ENCODE results near the gene HSD3B1.

The HSD3B1 gene
- 0 reads per million in 4 experiments for total RNA-seq

DNA sequence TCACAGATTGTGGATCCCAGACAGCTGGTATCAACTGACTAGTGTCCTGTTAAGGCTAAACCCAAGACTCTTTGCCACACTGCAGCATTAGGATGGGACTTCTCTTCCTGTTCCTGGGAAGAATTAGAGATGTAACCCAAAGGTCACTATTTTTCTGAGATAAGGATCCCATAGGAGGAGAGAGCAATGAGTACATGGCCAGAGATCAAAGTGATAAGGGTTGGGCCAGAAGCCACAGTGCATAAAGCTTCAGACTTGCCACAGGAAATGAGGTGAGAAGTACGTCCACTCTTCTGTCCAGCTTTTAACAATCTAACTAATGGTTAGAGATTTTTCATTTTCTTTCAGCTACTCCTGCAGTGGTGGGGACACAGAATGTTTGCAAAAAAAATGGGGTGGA is at the start of gene HSD3B1:
HSD3B1 (plus strand) TSS at position 270 of the 400 bp plus-strand sequence. CDS start 267 bp downstream, outside the sequence.
- DNase-seq: no peak

DNA sequence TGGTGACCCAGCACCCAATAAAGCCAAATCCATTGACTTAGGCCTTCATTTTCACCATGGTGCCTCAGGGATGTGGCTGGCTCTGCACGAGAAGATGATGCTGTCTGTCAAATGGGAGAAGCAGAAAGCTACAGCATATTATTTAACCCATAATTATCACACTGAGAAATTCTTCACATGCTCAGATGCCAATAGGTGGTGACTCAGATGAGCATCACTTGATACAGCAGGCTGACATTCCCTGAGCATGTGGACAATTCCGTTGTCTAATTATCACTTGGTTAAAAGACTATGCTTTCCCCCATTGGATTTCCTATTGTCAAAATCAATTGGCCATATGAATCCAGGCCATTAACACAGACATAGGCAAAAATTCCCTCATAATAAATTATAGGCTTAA is 44.0 kb upstream of the HSD3B1 start:
- DNase-seq: no peak

DNA sequence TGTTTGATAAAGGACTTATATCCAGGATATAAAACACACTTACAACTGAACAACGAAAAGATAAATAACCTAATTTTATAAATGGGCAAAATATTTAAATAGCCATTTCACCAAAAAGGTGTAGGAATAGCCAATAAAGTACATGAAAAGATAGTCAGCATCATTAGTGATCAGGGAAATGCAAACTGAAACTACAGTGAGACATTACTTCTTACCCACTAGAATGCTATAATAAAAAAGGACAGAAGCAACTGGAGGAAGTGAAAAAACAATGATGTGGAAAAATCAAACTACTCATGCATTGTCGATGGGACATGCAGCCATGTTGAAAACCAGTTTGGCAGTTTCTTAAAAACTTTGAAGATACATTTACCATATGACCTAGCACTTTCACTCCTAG is 43.4 kb upstream of the HSD3B1 start:
- no peak for DNase-seq

DNA sequence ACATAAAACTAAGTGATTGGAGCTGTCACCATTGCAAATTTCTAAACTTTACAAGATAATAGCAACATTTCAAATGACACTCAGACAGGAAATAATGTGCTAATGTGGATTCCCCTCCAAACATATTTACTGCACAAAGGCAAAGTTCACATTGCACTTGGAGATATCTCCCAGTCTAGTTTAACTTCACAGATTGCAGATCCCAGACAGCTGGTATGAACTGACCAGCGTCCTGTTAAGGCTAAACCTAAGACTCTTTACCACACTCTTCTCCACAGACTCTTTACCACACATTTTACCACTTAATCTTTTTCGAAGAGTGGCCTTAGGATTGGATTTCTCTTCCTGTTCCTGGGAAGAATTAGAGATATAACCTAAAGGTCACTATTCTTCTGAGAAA is 40.6 kb upstream of the HSD3B1 start:
- no peak for DNase-seq

DNA sequence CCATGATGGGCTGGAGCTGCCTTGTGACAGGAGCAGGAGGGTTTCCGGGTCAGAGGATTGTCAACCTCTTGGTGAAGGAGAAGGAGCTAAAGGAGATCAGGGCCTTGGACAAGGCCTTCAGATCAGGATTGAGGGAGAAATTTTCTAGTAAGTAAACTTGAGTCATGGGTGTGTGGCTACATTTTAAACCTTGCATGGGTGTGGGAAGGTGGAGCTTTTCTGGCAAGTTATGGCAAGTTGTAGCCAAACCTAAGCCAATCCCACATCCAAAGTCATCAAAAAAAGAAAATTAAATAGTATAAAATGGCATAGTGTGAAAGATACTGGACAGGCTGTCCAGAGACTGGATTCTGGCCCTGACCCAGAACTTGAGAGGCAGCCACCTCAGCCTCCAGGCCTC is 39.8 kb upstream of the HSD3B1 start:
- no peak for DNase-seq

DNA sequence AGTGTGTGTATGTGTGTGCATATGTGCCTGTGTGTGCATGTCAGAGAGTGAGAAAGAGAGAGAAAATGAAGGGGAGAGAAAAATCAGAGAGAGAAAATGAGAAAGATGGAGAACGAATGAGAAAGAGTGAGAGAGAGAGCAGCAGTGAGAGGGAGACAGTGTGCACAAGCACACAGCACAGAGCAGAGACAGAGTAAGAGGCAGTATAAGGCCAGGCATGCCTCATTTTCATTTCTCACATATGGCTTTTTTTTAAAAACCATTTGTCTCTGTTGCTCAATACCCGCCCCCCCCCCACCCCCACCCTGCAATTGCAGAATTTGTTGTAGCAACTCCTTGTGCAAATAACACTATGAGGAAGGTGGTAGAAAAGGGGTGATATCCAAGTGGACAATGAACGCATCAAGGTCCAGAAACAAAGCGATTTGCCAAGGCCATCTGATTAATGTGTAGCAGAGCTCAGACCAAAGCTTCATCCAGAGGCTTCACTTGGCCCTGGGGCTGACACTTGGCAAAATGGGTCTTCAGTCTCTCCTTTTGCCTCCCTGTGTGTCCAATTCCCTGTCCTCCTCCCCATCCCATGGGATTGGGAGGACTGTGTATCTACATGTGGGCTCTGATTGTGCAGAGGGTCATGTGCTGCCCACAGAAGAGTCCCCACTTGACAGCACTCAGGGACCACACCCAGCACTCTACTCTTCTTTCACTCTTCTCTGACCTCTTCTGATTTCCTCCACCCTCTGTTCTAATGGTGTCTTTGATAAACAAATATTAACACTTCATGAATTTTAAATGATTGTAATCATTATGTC is 38.9 kb upstream of the HSD3B1 start:
- DNase-seq: no peak

DNA sequence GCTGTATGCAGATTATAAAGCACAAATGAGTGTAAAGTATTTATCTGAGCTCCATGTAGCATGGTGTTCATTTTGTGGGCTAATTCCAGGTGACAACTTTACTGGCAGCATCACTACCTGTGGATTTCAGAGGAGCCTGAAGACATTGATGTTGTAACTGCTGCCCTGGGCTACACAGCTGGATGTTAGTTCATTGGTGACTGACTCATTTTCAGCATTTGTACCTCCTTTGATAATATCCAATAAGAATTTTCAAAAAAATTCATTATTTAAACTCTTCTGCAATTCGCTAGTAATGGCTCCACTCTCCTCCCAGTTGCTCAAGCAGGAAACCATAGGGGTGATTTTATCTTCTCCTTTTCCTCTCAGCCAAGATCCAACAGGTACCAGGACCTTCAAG is 37.3 kb upstream of the HSD3B1 start:
- DNase-seq: no peak

DNA sequence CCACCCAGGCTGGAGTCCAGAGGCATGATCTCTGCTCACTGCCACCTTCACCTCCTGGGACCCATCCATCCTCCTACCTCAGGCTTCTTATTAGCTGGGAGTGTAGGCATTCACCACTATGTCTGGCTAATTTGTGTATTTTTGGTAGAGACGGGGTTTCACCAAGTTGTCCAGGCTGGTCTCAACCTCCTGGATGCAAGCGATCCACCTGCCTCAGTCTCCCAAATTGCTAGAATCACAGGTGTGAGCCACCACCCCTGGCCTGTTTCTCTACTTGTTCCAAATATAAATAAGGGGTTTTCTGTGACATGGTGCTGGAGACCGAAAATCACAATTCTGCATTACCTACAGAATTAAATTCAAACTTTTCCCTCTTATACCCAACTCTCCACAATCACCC is 36.6 kb upstream of the HSD3B1 start:
- DNase-seq: no peak

DNA sequence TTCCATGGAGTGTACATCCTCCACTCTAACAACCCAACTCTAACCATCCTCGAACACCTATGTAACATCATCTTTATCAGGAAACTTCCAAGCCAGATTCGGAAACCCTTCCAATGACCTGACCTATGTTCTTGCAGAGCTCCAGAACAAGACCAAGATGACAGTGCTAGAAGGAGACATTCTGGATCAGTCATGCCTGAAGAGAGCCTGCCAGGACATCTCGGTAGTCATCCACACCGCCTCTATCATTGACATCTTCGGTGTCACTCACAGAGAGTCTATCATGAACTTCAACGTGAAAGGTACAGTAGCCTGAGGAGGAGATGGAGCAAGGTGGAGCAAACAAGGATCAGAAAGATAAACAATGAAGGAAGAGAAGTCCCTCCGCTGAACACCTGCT is 36.1 kb upstream of the HSD3B1 start:
- no peak for DNase-seq

DNA sequence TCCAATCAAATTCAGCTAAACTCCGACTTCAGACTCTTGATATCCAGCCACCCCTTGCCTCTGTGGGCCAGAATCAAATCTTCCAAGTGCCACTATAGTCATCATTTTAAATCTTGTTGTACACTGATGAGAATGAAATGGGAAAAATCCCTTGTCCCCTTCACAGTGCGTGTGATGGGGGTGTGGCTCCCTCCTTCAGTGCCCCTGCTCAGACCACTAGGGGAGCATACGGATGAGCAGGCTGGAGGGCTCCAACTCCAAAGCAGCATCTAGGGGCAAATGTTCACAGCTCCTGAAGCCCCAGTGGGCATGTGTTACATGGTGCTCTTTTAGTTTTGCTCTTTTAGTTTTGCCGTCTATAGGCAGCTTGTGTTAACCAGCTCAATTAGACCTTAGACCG is 35.4 kb upstream of the HSD3B1 start:
- no peak for DNase-seq

DNA sequence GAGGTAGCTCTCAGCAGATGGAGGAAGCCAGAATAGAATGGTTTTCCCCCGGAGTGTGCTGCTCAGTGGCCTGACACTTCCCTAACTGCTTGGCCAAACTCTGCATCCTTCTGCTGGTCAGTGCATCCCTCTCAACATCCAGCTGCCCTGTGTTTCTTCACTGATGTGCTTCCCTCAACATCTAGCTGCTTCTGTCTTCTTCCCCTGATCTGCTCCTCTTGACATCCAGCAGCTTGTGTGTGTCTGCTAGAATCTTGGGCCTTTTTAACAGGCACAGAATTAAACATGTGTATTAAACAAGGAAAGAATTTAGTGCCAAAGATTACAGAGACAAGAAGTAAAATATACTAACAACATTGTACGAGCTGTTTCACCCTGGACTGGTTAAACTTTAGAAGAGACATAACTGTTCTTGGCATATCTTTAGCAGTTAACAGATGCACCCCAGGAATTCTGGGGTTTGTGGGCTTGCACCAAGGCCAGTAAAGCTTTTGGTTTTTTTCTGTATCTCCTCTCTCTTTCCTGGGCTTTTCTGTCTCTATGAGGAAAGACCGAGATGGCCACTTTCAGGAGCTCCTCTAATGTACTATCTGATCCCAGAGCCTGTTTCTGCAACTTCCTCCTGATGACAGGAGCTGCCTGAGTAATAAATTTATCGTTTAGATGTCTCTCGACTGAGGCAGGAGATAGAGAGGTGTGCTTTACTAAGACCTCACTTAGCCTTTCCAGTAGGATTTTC is 34.8 kb upstream of the HSD3B1 start:
- DNase-seq: no peak

DNA sequence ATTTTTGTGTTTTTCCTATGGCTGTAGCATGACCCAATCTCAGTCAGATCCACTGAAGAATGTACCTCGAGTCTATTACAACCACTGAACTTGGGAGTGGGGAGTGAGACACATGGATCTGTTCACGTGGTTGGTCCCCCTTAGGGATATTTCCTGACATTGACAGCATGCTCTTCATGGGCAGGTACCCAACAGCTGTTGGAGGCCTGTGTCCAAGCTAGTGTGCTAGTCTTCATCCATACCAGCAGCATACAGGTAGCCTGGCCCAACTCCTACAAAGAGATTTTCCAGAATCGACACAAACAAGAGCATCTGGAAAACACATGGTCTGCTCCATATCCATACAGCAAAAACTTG is 34.2 kb upstream of the HSD3B1 start:
- no peak for DNase-seq

DNA sequence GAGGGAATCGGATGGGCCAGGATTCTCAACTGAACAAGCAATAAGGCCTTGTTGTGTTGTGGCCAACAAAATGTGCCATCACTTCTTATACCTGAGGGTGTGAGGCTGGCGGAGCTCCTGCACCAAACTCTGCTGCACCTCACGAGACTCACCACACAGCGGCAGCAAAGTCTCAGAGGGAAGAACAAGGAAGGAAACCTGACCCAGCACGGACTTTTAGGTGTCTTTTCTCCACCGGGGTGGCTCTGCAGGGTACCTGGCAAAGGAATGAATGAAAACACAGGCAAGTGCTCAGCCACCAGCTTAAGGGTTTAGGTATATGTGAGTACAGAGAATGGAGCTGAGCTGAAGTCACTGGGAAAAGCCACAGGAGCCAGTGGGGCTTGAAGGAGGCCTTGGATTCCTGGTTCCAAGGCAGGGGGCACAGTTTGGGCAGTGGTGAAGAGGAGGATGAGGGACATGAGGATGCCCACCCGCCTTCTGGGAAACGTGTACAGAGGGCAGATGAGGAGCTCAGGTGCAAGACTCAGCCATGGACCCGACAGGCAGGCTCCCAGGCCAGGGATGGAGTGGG is 31.1 kb upstream of the HSD3B1 start:
- no peak for DNase-seq

DNA sequence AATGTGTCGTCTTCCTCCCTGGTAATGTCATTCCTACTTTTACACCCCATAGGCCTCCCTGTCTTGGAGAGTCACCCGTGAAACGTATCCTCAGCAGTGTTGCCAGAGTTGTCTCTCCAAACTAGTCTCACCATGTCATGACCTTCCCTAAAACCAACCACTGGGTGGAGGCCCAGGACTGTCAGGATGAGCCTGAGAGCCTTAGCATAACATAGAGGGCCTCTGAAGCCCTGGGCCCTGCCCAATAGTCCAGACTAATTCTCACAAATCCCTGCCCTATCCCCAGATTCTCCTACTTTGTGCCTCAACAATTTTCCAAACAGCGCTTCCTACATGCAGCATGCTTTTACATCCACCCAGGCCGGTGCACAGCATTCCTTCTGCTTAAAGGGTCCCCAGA is 29.3 kb upstream of the HSD3B1 start:
- no peak for DNase-seq

DNA sequence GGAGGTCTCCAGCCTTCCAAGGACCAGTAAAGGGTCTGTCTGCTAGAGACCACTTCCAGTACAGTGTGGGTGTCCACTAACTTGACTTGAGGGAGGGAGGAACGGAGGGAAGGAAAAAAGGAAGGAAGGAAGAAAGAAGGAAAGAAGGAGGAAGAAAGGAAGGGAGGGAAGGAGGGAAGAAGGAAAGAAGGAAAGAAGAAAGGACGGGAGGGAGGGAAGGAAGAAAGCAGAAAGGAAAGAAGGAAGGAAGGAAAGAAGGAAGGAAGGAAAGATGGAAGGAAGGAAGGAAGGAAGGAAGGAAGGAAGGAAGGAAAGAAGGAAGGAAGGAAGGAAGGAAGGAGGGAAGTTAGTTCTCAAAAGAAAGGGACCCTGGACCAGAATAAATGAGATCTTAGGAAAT is 26.8 kb upstream of the HSD3B1 start:
- DNase-seq: no peak

DNA sequence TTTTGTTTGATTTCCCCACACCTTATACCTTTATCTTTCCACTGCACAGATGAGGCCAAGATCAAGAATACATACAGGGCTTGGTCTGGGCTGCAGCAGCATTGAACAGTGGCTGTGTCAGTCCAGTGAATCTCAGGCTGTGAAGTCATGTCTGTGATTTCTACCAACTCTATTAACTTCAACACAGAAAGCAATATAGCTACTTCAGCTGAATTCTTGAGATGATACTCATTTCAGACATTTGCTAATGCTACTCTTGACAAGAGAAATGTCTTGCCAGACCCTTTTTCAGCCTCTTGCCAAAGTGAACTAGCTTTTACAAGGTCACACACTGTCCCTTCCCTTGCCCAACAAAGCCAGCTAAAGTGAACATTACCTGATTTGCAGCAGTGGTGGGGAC is 25.1 kb upstream of the HSD3B1 start:
- DNase-seq: no peak

DNA sequence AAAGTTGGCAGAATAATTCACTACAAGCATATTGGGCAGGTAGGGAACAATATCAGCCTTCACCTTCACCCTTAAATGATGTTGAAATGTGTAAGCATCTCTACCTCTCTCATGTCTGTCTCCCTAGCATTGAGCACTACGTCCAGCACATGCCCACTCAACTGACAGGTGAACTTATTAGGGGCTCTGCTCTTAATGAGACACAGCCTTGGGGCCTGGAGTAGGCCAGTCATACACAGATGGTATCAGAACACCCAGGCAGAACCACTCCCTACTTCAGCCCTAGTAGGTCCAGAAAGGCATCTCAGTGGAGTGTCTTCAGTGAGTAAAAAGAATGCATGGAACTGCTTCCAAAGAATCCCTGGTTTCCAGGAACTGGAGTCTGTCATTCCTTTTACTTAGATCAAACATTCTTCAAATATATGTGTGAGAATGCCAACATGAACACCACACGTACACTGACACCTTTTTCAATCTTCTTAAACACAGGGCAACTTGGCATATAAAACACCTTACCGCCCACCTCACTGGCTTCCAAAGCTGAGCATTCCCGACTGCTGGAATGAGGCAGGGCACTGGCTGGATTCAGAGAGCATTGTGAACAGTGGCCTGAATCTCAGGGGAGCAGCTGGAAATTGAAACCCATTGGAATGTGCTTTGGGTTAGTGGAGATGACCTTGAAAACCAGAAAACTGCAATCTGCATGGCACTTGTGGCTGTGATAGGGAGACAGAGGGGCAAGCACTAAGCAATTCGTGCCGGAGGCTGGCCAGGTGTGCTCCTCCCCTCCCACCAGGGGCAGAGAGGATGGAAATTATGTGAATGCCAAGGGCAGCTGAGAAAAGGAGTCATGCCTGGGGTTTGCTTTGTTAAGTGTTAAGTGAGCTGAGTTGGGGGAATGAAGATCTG is 24.2 kb upstream of the HSD3B1 start:
- no peak for DNase-seq

DNA sequence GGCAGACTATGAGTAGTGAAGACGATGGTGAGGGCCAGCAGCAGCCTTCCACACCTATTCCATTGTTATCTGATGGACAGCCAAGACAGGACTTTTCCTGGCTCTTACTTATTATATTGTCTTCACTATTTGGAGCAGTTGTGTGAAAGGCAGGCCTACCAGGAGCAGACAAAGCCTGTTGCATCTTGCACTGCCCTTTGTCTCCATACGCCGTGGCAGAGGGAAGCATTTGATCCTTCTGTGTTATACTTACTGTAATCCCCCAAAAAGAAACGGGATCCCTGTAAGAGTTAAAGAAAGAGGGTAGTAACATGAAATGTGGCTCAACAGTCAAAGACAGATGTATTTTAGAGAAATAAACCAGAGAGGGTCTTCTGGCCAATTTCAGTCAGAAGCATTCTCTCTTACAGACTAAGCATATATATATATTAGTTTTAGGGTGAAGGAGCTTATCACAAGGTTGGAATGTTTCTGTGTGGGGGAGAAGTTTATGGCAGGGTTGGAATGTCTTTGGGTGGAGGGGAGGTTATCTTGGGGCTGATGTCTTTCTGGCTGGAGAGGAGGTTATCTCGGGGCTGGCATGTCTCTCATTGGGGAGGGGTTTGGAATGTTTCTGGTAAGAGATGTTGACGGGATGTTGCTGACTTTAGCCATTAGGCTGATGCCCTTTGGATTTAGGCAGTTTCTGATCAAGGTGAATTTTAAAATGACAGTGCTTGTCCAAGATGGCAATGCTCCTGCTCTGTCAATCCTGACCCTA is 23.4 kb upstream of the HSD3B1 start:
- DNase-seq: no peak

DNA sequence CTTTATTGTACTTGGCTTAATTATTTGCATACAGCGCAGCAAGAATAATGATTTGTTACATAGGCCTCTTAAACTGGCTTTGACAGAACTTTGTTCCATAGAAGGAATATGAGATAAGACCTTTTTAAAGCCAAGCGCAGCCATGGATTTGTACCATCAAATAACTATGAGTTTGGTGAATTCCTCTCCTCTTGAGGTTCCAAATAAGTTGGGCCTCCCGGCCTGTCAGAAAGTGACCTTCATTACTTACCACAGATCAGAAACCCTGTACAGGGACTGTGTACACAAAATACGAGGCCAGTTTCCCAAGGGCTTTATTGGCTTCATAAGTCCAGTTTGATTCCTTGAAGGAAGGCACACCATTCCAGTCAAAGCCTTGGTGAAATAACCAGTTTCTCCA is 21.8 kb upstream of the HSD3B1 start:
- no peak for DNase-seq

DNA sequence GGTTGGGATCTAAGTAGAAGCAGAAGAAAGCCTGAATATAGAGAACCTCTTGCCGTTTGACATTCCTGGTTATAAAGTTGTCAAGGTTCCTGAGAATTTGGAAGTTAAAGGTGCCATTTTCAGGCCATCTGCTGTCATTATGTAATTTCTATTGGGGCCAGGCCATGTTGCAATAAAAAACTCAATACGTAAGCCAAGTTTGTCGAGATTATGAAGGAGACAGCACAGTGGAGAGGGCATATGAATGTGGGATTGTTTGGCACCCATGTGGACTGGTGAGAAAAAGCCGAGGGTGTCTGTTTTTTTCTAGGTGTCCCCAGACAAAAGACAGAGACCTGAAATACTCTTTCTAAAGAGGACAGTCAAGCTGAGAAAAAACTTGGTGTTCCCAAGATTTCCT is 18.8 kb upstream of the HSD3B1 start:
- DNase-seq: no peak

DNA sequence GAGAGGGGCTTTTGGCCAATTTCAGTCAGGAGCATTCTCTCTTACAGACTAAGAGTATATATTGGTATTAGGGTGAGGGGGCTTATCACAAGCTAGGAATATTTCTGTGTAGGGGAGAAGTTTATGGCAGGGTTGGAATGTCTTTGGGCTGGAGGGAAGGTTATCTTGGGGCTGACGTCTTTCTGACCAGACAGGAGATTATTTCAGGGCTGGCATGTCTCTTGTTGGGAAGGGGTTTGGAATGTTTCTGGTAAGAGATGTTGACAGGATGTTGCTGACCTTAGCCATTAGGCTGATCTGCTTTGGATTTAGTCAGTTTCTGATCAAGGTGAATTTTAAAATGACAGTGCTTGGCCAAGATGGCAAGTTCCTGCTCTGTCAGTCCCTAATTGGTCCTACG is 17.8 kb upstream of the HSD3B1 start:
- no peak for DNase-seq

DNA sequence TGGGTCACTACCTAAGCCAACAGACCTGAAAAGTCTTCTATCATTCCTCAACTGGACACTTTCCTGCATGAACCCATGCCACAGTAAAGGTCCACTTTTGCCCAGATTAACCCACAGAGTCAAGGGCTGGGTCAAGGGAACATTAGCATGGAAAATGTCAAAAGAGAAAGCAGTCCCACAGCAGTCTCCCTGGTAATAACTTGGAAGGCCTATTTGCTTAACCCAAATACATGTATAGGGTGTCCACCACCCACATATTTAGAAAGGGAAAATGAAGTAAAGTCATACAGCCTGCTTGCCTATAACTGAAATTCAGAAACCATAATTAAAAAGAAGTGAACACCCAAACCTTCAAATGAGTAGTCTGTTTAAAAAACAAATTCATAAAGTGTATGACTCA is 16.1 kb upstream of the HSD3B1 start:
- DNase-seq: no peak
